Uterus (tissue), 4 donors: ENCODE results near the gene RASSF10. TPM values are rescaled to one million over a fixed set of nuclear protein-coding genes. Genes with fewer than 3 reads are reported as not detected.

Experiments
- DNase-seq, 2 donors: peaks; one replicate each; pipeline ENCODE4 v3.0.0-alpha.2; 2019 to 2020
- H3K27ac ChIP-seq, 2 donors: fragments of 200-600 bp; sonication (generic); 1 replicate in 1 of 2; 2 replicates in 1 of 2; pipeline ENCODE4 v1.5.1; 2016 to 2018
- H3K27me3 ChIP-seq, 2 donors: fragments of 200-600 bp; sonication (generic); one replicate each; pipeline ENCODE4 v1.5.1; 2018 to 2019; ENCODE audit warnings: control low read depth in 1 of 2
- H3K36me3 ChIP-seq, 2 donors: fragments of 200-600 bp; sonication (generic); one replicate each; pipeline ENCODE4 v1.5.1; 2019; ENCODE audit warnings: control low read depth in 1 of 2
- H3K4me1 ChIP-seq, 2 donors: fragments of 200-600 bp; sonication (generic); one replicate each; pipeline ENCODE4 v1.5.1; 2018 to 2019; ENCODE audit warnings: control low read depth in 1 of 2
- H3K4me3 ChIP-seq, 2 donors: fragments of 200-600 bp; sonication (generic); 1 replicate in 1 of 2; 2 replicates in 1 of 2; pipeline ENCODE4 v1.5.1; 2018 to 2019; ENCODE audit warnings: mild to moderate bottlenecking in 1 of 2
- H3K9me3 ChIP-seq, 2 donors: fragments of 200-600 bp; sonication (generic); one replicate each; pipeline ENCODE4 v1.5.1; 2019; ENCODE audit warnings: control low read depth in 1 of 2
- CTCF ChIP-seq, 4 experiments: fragments of 200-600 bp in 2 of 4; fragments of 450-650 bp in 2 of 4; sonication (generic) in 2 of 4; IDR thresholded peaks; one replicate each; pipeline ENCODE4 v1.5.1; 2016 to 2019; ENCODE audit warnings: antibody characterized with exemption in 4 of 4, mild to moderate bottlenecking in 2 of 4, moderate library complexity in 1 of 4
- POLR2A ChIP-seq, 2 donors: fragments of 450-650 bp; IDR thresholded peaks; one replicate each; pipeline ENCODE4 v1.6.1; 2016; ENCODE audit warnings: antibody characterized with exemption in 2 of 2, mild to moderate bottlenecking in 1 of 2, moderate library complexity in 1 of 2
- intact Hi-C: fragments of 100-400 bp; cut with DNase I; formaldehyde crosslinking; loops from one replicate; pipeline ENCODE4 v1.15.1; 2023; ENCODE audit warnings: low total_unique reads
- total RNA-seq, 4 donors: library from RNA; depleted of rRNA in 3 of 4; stranded (reverse); fragments of >200 nt in 3 of 4; gene quantifications; one replicate each; pipeline versions ENCODE4 v1.1.0 to v1.2.4, GENCODE V29; 2014 to 2023
- donor health status: DM: yes; HTN: yes; CAD: no.

RASSF10 gene
- total RNA-seq, 4 donors from 2014 or later: 0.27 to 5.8 TPM; not detected in 2

- no peaks in the 10 kb centered on the region for H3K36me3 ChIP-seq
- H3K4me1 ChIP-seq: no peaks in the 10 kb centered on the region
- intact Hi-C loops: no loop called here
- H3K9me3 ChIP-seq: no peaks in the 10 kb centered on the region
- H3K27me3 ChIP-seq: no peaks in the 10 kb centered on the region
- no peak overlapping the region for H3K27ac ChIP-seq
- TF ChIP-seq CTCF (IDR thresholded peaks at IDR 0.05): no peak
- no peak for TF ChIP-seq POLR2A (IDR thresholded peaks at IDR 0.05)
- DNase-seq: no peak
- H3K4me3 ChIP-seq: no peak overlapping the region
Measured at GRCh38 chr11:12973528-12974181, 35.5 kb upstream of the RASSF10 start.

GRCh38 chr11:12975195-12975594 lies 33.9 kb upstream of the RASSF10 start:
- TF ChIP-seq POLR2A (IDR thresholded peaks at IDR 0.05) (no peak), CTCF (IDR thresholded peaks at IDR 0.05) (no peak)
- H3K9me3 ChIP-seq: no peaks in the 10 kb centered on the region
- no peaks in the 10 kb centered on the region for H3K4me1 ChIP-seq
- no peak overlapping the region for H3K27ac ChIP-seq
- intact Hi-C loops: no loop called here
- DNase-seq: no peak
- no peak overlapping the region for H3K4me3 ChIP-seq
- no peaks in the 10 kb centered on the region for H3K36me3 ChIP-seq
- H3K27me3 ChIP-seq: no peaks in the 10 kb centered on the region

GRCh38 chr11:12979928-12980689 lies 29.0 kb upstream of the RASSF10 start:
- intact Hi-C loops: no loop called here
- Histone ChIP-seq H3K36me3 (no peaks in the 10 kb centered on the region), H3K27me3 (no peaks in the 10 kb centered on the region), H3K4me3 (no peak overlapping the region), H3K4me1 (no peaks in the 10 kb centered on the region), H3K9me3 (no peaks in the 10 kb centered on the region), H3K27ac (no peak overlapping the region)
- no peak for DNase-seq
- TF ChIP-seq CTCF (IDR thresholded peaks at IDR 0.05) (no peak), POLR2A (IDR thresholded peaks at IDR 0.05) (no peak)

- Histone ChIP-seq H3K4me3 (no peak overlapping the region), H3K27me3 (no peaks in the 10 kb centered on the region), H3K4me1 (no peaks in the 10 kb centered on the region), H3K27ac (no peak overlapping the region), H3K36me3 (no peaks in the 10 kb centered on the region), H3K9me3 (no peaks in the 10 kb centered on the region)
- TF ChIP-seq POLR2A (IDR thresholded peaks at IDR 0.05): no peak
- no peak for TF ChIP-seq CTCF (IDR thresholded peaks at IDR 0.05)
- no peak for DNase-seq
- intact Hi-C loops: no loop called here
Measured at GRCh38 chr11:12981676-12982522, 27.2 kb upstream of the RASSF10 start.
